GM23338 (cell line): Measurements from ENCODE around the gene CD80. TPM values are rescaled to one million over a fixed set of nuclear protein-coding genes. Genes with fewer than 3 reads are reported as not detected.

ENCODE experiments used
- ATAC-seq: fragments of 200-7000 bp; cut with Tn5 transposase; 3 replicates; pipeline ENCODE4 v1.9.1; 2020
- DNase-seq: peaks from one replicate; pipeline ENCODE4 v3.0.0-alpha.2; 2015; ENCODE audit warnings: low spot score
- H2AFZ ChIP-seq: fragments of 200-600 bp; sonication (generic); 2 replicates; pipeline ENCODE4 v1.8.0; 2016; ENCODE audit warnings: antibody characterized with exemption, mild to moderate bottlenecking, moderate library complexity
- H3F3A ChIP-seq: fragments of 200-600 bp; sonication (generic); replicated peaks from 2 replicates; pipeline ENCODE4 v1.8.0; 2017; ENCODE audit warnings: antibody characterized with exemption, mixed run types, low read depth
- H3K27ac ChIP-seq: fragments of 200-600 bp; sonication (generic); 2 replicates; pipeline ENCODE4 v1.6.1; 2016; ENCODE audit warnings: low read depth
- H3K27me3 ChIP-seq: fragments of 200-600 bp; sonication (generic); 2 replicates; pipeline ENCODE4 v1.8.0; 2016; ENCODE audit warnings: mild to moderate bottlenecking, mixed run types, moderate library complexity; ENCODE audit not compliant: insufficient read depth
- H3K36me3 ChIP-seq: fragments of 200-600 bp; sonication (generic); 2 replicates; pipeline ENCODE4 v1.8.0; 2016; ENCODE audit warnings: mild to moderate bottlenecking; ENCODE audit not compliant: insufficient read depth
- H3K4me1 ChIP-seq: fragments of 200-600 bp; sonication (generic); 2 replicates; pipeline ENCODE4 v1.8.0; 2016; ENCODE audit warnings: mild to moderate bottlenecking, moderate library complexity; ENCODE audit not compliant: insufficient read depth
- H3K4me2 ChIP-seq: fragments of 200-600 bp; sonication (generic); 2 replicates; pipeline ENCODE4 v1.7.1; 2017; ENCODE audit warnings: mixed run types
- H3K4me3 ChIP-seq: fragments of 200-600 bp; sonication (generic); 2 replicates; pipeline ENCODE4 v1.6.1; 2016; ENCODE audit warnings: mixed run types
- H3K79me2 ChIP-seq: fragments of 200-600 bp; sonication (generic); replicated peaks from 2 replicates; pipeline ENCODE4 v1.8.0; 2017; ENCODE audit warnings: mild to moderate bottlenecking; ENCODE audit not compliant: insufficient read depth
- H3K9me2 ChIP-seq: fragments of 200-600 bp; sonication (generic); 2 replicates; pipeline ENCODE4 v1.8.0; 2017; ENCODE audit not compliant: insufficient read depth
- H4K20me1 ChIP-seq: fragments of 200-600 bp; sonication (generic); replicated peaks from 2 replicates; pipeline ENCODE4 v1.8.0; 2017; ENCODE audit warnings: mild to moderate bottlenecking; ENCODE audit not compliant: insufficient read depth
- H3K27ac Mint-ChIP-seq: 2 replicates; pipeline ENCODE4 v1.8.0; 2020; ENCODE audit warnings: inconsistent platforms, mild to moderate bottlenecking, moderate library complexity, mixed read lengths
- H3K27me3 Mint-ChIP-seq: 3 replicates; pipeline ENCODE4 v1.8.0; 2022; ENCODE audit warnings: low read depth, mild to moderate bottlenecking, moderate library complexity, mixed read lengths, inconsistent platforms; ENCODE audit not compliant: insufficient read depth, poor library complexity
- H3K36me3 Mint-ChIP-seq: 3 replicates; pipeline ENCODE4 v1.8.0; 2021; ENCODE audit warnings: low read depth, mild to moderate bottlenecking, inconsistent platforms, moderate library complexity, mixed read lengths
- H3K4me1 Mint-ChIP-seq: 3 replicates; pipeline ENCODE4 v1.8.0; 2020; ENCODE audit warnings: mild to moderate bottlenecking, inconsistent platforms, mixed read lengths
- H3K4me3 Mint-ChIP-seq: 3 replicates; pipeline ENCODE4 v1.8.0; 2021; ENCODE audit warnings: moderate library complexity, mild to moderate bottlenecking, inconsistent platforms, mixed read lengths
- H3K9me3 Mint-ChIP-seq: 3 replicates; pipeline ENCODE4 v1.8.0; 2020; ENCODE audit warnings: moderate library complexity, mild to moderate bottlenecking, inconsistent platforms, mixed read lengths
- CREB1 ChIP-seq: fragments of 250-450 bp; sonication (Bioruptor Pico); IDR thresholded peaks from 2 replicates; pipeline ENCODE4 v1.5.0; 2020; ENCODE audit warnings: low read depth, mild to moderate bottlenecking, moderate library complexity
- CTCF ChIP-seq, 2 experiments: fragments of 200-600 bp in 1 of 2; sonication (generic) in 1 of 2; conservative IDR thresholded peaks; 2 replicates each; pipeline versions ENCODE4 v1.5.1 to v1.6.1; 2016 to 2017; ENCODE audit warnings: antibody characterized with exemption in 2 of 2, low read depth in 2 of 2, mild to moderate bottlenecking in 2 of 2, moderate library complexity in 1 of 2
- EZH2 ChIP-seq: fragments of 200-600 bp; sonication (generic); IDR thresholded peaks from one replicate; pipeline ENCODE4 v1.8.0; 2017; ENCODE audit warnings: antibody characterized with exemption, mild to moderate bottlenecking, low read depth; ENCODE audit not compliant: unreplicated experiment
- EZH2phosphoT487 ChIP-seq: fragments of 200-600 bp; sonication (generic); IDR thresholded peaks from one replicate; pipeline ENCODE4 v1.8.1; 2018; ENCODE audit warnings: antibody characterized with exemption; ENCODE audit not compliant: unreplicated experiment
- JUNB ChIP-seq: IDR thresholded peaks from one replicate; pipeline ENCODE4 v1.6.1; 2016; ENCODE audit warnings: antibody characterized with exemption; ENCODE audit not compliant: unreplicated experiment
- POLR2AphosphoS5 ChIP-seq: IDR thresholded peaks from 2 replicates; pipeline ENCODE4 v1.6.1; 2016; ENCODE audit warnings: antibody characterized with exemption, low read depth
- REST ChIP-seq: IDR thresholded peaks from one replicate; pipeline ENCODE4 v1.6.1; 2018; ENCODE audit warnings: antibody characterized with exemption; ENCODE audit not compliant: unreplicated experiment
- STAT1 ChIP-seq: IDR thresholded peaks from one replicate; pipeline ENCODE4 v1.6.1; 2016; ENCODE audit warnings: antibody characterized with exemption; ENCODE audit not compliant: unreplicated experiment
- ZNF114 ChIP-seq: fragments of 250-450 bp; sonication (Bioruptor Pico); IDR thresholded peaks from 2 replicates; pipeline ENCODE4 v1.5.0; 2020; ENCODE audit warnings: mild to moderate bottlenecking, moderate library complexity
- ZNF331 ChIP-seq: fragments of 250-450 bp; sonication (Bioruptor Pico); IDR thresholded peaks from 2 replicates; pipeline ENCODE4 v1.5.0; 2020; ENCODE audit warnings: low read depth, mild to moderate bottlenecking, moderate library complexity
- polyA plus RNA-seq: library from polyadenylated mRNA; unstranded; fragments of >200 nt; fragmentation: Nextera tagmentation; extraction: Ambion mirVana; gene quantifications from 2 replicates; pipeline ENCODE4 v1.2.1, GENCODE V29; 2016
- total RNA-seq: library from RNA; depleted of rRNA; stranded (reverse); fragments of >200 nt; shearing (Covaris generic); gene quantifications from 2 replicates; pipeline ENCODE4 v1.2.3, GENCODE V29; 2014
- TF ChIP-seq, protein P1 (sequence below): IDR thresholded peaks from 2 replicates; pipeline ENCODE4 v1.6.1; 2016; ENCODE audit warnings: antibody characterized with exemption

CD80 gene
- total and polyA plus RNA-seq, 2 experiments from 2014 or later = not detected

- Histone ChIP-seq H2AFZ (peak overlapping the region; percentile 59; the same call in 1 of the 2 replicates), H3K79me2 (no peaks in the 10 kb centered on the region), H3F3A (no peaks in the 10 kb centered on the region), H3K4me3 (no peak overlapping the region), H3K36me3 (no peaks in the 10 kb centered on the region), H3K9me2 (no peaks in the 10 kb centered on the region), H3K4me2 (no peak overlapping the region), H3K27ac (no peak overlapping the region), H3K27me3 (no peaks in the 10 kb centered on the region), H4K20me1 (no peaks in the 10 kb centered on the region), H3K4me1 (peaks cover 2% of the 10 kb centered on the region; the same call in 1 of the 2 replicates)
- no peak for ATAC-seq
- TF ChIP-seq ZNF114 (CRISPR knock-in tag) = no peak
- TF ChIP-seq STAT1 = no peak
- TF ChIP-seq CTCF (conservative IDR thresholded peaks at IDR 0.05; ENCODE audit: low read depth in 2 of 2) = 0 out of 4 replicates have a peak, but pooled peaks of 1 of the 2 experiments have one; percentile 13
- TF ChIP-seq EZH2phosphoT487 = no peak
- no peak for TF ChIP-seq EZH2
- no peak for TF ChIP-seq CREB1
- Mint-ChIP-seq H3K4me1 (peaks cover 2% of the 10 kb centered on the region; the same call in 2 of the 3 replicates), H3K36me3 (no peaks in the 10 kb centered on the region), H3K27me3 (peaks cover 4% of the 10 kb centered on the region), H3K9me3 (no peaks in the 10 kb centered on the region), H3K27ac (no peak overlapping the region), H3K4me3 (no peak overlapping the region)
- no peak for DNase-seq
Observed at GRCh38 chr3:119550192-119550910, 9.1 kb downstream of the CD80 start.

- no peaks in the 10 kb centered on the region for H3K79me2 ChIP-seq
- Mint-ChIP-seq H3K4me3 (no peak overlapping the region), H3K36me3 (no peaks in the 10 kb centered on the region), H3K27me3 (peaks cover 4% of the 10 kb centered on the region), H3K9me3 (no peaks in the 10 kb centered on the region), H3K4me1 (peaks cover 2% of the 10 kb centered on the region; the same call in 2 of the 3 replicates), H3K27ac (no peak overlapping the region)
- no peaks in the 10 kb centered on the region for H3K36me3 ChIP-seq
- H2AFZ ChIP-seq = no peak overlapping the region
- H3K27me3 ChIP-seq = no peaks in the 10 kb centered on the region
- H3K9me2 ChIP-seq = no peaks in the 10 kb centered on the region
- H3F3A ChIP-seq = no peaks in the 10 kb centered on the region
- H3K27ac ChIP-seq = no peak overlapping the region
- DNase-seq (no peak), ATAC-seq (no peak)
- H3K4me2 ChIP-seq = no peak overlapping the region
- H3K4me1 ChIP-seq = peaks cover 2% of the 10 kb centered on the region; the same call in 1 of the 2 replicates
- no peak overlapping the region for H3K4me3 ChIP-seq
- TF ChIP-seq CTCF (conservative IDR thresholded peaks at IDR 0.05; ENCODE audit: low read depth in 2 of 2) (no peak), CREB1 (no peak), EZH2phosphoT487 (no peak), ZNF331 (no peak), POLR2AphosphoS5 (no peak), STAT1 (no peak), EZH2 (no peak), ZNF114 (CRISPR knock-in tag) (no peak), JUNB (no peak), REST (no peak)
- TF ChIP-seq, protein P1, sequence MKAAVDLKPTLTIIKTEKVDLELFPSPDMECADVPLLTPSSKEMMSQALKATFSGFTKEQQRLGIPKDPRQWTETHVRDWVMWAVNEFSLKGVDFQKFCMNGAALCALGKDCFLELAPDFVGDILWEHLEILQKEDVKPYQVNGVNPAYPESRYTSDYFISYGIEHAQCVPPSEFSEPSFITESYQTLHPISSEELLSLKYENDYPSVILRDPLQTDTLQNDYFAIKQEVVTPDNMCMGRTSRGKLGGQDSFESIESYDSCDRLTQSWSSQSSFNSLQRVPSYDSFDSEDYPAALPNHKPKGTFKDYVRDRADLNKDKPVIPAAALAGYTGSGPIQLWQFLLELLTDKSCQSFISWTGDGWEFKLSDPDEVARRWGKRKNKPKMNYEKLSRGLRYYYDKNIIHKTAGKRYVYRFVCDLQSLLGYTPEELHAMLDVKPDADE = no peak
- H4K20me1 ChIP-seq = no peaks in the 10 kb centered on the region
Observed at GRCh38 chr3:119548341-119548740, 11.1 kb downstream of the CD80 start.
